Fibroblast of villous mesenchyme (primary cell): ENCODE results near the gene EFEMP2. TPM values are rescaled to one million over a fixed set of nuclear protein-coding genes. Genes with fewer than 3 reads are reported as not detected.

Experiments
- DNase-seq: peaks from one replicate; pipeline ENCODE4 v3.0.0-alpha.2; 2010; ENCODE audit warnings: low read depth
- H3K4me3 ChIP-seq: 2 replicates; pipeline ENCODE4 v1.5.1; 2011; ENCODE audit warnings: low read depth, mild to moderate bottlenecking, low read length
- total RNA-seq: library from RNA; depleted of rRNA; stranded (reverse); fragments of >200 nt; gene quantifications from 2 replicates; pipeline ENCODE4 v1.2.3, GENCODE V29; 2012
- TF ChIP-seq, protein P1 (sequence below): IDR thresholded peaks from 2 replicates; pipeline ENCODE4 v1.5.1; 2012; ENCODE audit warnings: low read depth, mild to moderate bottlenecking, low read length; ENCODE audit not compliant: insufficient read depth

Gene EFEMP2
- total RNA-seq, 1 donor = 77.7 TPM

DNA sequence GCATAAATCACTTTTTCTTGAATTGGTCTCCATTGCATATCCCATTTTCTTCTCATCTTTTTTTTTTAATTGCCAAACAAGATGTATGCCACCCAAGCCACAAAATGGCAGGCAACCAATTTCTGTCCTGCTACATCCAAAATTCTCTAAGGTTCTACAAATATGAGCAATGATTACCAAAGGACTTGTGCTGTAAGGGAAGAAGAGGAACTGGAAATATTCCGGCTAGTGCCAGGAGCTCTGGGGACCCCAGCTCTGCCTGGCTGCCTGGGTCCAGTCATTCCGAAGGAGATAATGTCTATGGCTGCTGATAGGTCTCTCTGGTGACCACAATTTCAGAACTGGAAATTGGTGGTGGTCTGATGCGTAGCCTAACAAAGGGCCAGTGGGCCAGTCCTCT is 55.9 kb downstream of the EFEMP2 start:
- no peak for DNase-seq
- no peak overlapping the region for H3K4me3 ChIP-seq
- TF ChIP-seq, protein P1, sequence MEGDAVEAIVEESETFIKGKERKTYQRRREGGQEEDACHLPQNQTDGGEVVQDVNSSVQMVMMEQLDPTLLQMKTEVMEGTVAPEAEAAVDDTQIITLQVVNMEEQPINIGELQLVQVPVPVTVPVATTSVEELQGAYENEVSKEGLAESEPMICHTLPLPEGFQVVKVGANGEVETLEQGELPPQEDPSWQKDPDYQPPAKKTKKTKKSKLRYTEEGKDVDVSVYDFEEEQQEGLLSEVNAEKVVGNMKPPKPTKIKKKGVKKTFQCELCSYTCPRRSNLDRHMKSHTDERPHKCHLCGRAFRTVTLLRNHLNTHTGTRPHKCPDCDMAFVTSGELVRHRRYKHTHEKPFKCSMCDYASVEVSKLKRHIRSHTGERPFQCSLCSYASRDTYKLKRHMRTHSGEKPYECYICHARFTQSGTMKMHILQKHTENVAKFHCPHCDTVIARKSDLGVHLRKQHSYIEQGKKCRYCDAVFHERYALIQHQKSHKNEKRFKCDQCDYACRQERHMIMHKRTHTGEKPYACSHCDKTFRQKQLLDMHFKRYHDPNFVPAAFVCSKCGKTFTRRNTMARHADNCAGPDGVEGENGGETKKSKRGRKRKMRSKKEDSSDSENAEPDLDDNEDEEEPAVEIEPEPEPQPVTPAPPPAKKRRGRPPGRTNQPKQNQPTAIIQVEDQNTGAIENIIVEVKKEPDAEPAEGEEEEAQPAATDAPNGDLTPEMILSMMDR = no peak

Other genes with a start within 250 kb of the EFEMP2 start
- gene SIPA1, start 234.7 kb downstream of the EFEMP2 start, total RNA-seq = 34.5 and 34.8 TPM in 2 replicates
- gene RELA, start 209.9 kb downstream of the EFEMP2 start, total RNA-seq = 22.2 and 24.2 TPM in 2 replicates
- gene KAT5, start 160.5 kb downstream of the EFEMP2 start, total RNA-seq = 33.2 and 42.2 TPM in 2 replicates
- gene RNASEH2C, start 152.0 kb downstream of the EFEMP2 start, total RNA-seq = 41.5 and 44.1 TPM in 2 replicates
- gene AP5B1, start 91.8 kb downstream of the EFEMP2 start, total RNA-seq = 13.8 and 16.4 TPM in 2 replicates
- not detected in 2 replicates for gene OVOL1, start 85.7 kb downstream of the EFEMP2 start, total RNA-seq
- under 0.01 TPM in 1 of 2 replicates, not detected in the other for gene SNX32, start 38.8 kb downstream of the EFEMP2 start, total RNA-seq
- 1,115 and 1,444 TPM in 2 replicates for gene CFL1, start 14.6 kb downstream of the EFEMP2 start, total RNA-seq
- gene MUS81, start 12.4 kb downstream of the EFEMP2 start, total RNA-seq = 71.2 and 75.7 TPM in 2 replicates
- gene CTSW, start 7.0 kb upstream of the EFEMP2 start, total RNA-seq = 0.43 TPM in 1 of 2 replicates, not detected in the other
- 144 and 158 TPM in 2 replicates for gene FIBP, start 15.7 kb upstream of the EFEMP2 start, total RNA-seq
- gene CCDC85B, start 17.9 kb upstream of the EFEMP2 start, total RNA-seq = 37.1 and 49.0 TPM in 2 replicates
- gene FOSL1, start 27.6 kb upstream of the EFEMP2 start, total RNA-seq = 18.0 and 41.0 TPM in 2 replicates
- gene C11orf68, start 46.3 kb upstream of the EFEMP2 start, total RNA-seq = 25.8 and 31.5 TPM in 2 replicates
- gene DRAP1, start 46.6 kb upstream of the EFEMP2 start, total RNA-seq = 216 and 218 TPM in 2 replicates
- gene TSGA10IP, start 72.7 kb upstream of the EFEMP2 start, total RNA-seq = not detected in 2 replicates
- 25.5 and 26.7 TPM in 2 replicates for gene SART1, start 88.9 kb upstream of the EFEMP2 start, total RNA-seq
- gene EIF1AD, start 129.4 kb upstream of the EFEMP2 start, total RNA-seq = 34.8 and 35.4 TPM in 2 replicates
- gene BANF1, start 129.7 kb upstream of the EFEMP2 start, total RNA-seq = 19.9 and 24.8 TPM in 2 replicates
- gene CST6, start 139.2 kb upstream of the EFEMP2 start, total RNA-seq = under 0.01 TPM in 1 of 2 replicates, not detected in the other
- gene CATSPER1, start 153.7 kb upstream of the EFEMP2 start, total RNA-seq = under 0.01 and 0.43 TPM in 2 replicates
- under 0.01 TPM in 1 of 2 replicates, not detected in the other for gene GAL3ST3, start 176.4 kb upstream of the EFEMP2 start, total RNA-seq
- gene SF3B2, start 179.6 kb upstream of the EFEMP2 start, total RNA-seq = 130 and 151 TPM in 2 replicates
- 36.7 and 41.2 TPM in 2 replicates for gene PACS1, start 197.5 kb upstream of the EFEMP2 start, total RNA-seq